ENCODE data around the gene SLC25A47.
A peak's percentile ranks its signal among the peaks of the same experiment; 100 is the strongest.
"Not testable (repeated sequence)": the region's sequence is repeated elsewhere in the genome, so short reads cannot be mapped to it uniquely, and the experiment has no call there.

The SLC25A47 gene

GRCh38 chr14:100328495-100329163 lies 5.5 kb downstream of the SLC25A47 start:
- DNase-seq: no peak

DNA sequence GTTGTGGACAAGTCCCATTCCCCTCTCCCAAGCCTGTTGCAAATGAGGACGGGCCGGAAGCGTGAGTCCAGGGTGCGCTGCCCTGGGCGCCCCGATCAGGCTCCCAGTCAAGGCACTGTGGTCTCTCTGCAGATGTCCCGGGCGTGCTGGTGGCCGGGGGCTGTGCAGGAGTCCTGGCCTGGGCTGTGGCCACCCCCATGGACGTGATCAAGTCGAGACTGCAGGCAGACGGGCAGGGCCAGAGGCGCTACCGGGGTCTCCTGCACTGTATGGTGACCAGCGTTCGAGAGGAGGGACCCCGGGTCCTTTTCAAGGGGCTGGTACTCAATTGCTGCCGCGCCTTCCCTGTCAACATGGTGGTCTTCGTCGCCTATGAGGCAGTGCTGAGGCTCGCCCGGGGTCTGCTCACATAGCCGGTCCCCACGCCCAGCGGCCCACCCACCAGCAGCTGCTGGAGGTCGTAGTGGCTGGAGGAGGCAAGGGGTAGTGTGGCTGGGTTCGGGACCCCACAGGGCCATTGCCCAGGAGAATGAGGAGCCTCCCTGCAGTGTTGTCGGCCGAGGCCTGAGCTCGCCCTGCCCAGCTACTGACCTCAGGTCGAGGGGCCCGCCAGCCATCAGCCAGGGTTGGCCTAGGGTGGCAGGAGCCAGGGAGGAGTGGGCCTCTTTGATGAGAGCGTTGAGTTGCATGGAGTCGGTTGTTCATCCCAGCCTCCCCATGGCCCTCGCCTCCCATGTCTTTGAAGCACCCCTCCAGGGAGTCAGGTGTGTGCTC lies 6.3 kb downstream of the SLC25A47 start:
- DNase-seq: no peak

DNA sequence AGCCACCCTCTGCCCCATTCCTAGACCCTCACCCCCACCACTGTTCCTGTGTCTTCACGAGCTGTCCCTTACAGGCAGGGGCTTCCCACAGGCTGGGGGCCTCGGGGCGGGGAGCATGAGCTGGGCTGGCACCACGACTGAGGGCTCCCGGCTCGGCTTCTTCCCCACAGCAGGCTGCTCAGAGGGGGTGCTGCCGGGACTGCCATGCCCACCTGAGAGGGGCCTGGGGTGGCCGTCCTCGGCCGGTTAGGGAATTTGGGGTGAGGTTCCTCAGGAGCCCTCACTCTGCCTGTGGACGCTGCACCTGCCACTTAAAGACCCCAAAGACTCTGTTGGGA lies 6.8 kb downstream of the SLC25A47 start:
- no peak for DNase-seq

- no peak for DNase-seq
Measured at GRCh38 chr14:100330388-100330931, 7.3 kb downstream of the SLC25A47 start.

GRCh38 chr14:100332071-100332639 lies 9.0 kb downstream of the SLC25A47 start:
- DNase-seq: no peak

- no peak for DNase-seq
Measured at GRCh38 chr14:100332797-100333196, 9.7 kb downstream of the SLC25A47 start.

- no peak for DNase-seq
Measured at GRCh38 chr14:100333311-100333710, 10.2 kb downstream of the SLC25A47 start.

DNA sequence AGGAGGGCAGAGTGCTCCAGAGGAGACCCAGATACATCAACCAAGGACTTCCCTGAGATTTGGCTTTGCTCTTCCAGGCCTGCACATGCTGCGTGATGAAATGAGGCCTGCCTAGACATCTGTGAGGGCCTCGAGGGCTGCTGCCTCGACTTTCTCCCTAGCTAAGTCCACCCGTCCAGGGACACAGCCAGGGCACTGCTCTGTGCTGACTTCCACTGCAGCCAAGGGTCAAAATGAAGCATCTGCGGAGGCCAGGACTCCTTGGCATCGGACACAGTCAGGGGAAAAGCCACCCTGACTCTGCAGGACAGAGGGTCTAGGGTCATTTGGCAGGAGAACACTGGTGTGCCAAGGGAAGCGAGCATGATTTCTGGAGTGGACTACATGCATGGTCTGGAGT lies 10.7 kb downstream of the SLC25A47 start:
- no peak for DNase-seq

DNA sequence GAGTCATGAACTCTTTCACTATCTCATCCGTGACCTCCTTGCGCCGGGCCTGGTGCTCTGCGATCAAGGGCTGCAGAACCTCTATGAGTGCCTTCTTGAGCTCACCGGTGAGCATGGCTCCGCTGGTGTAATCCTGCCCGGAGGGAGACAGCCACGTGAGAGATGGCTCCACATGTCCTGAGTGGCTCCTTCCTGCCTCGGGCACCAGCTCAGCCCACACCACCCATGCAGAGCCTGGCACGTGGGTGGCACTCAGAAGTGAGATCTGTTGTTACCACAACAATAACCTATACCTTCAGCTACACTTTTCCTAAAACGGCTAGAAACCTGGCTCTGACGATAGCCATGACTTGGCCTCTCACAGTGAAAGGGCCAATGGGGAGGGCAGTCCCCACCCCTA lies 11.8 kb downstream of the SLC25A47 start:
- no peak for DNase-seq

GRCh38 chr14:100336618-100337530 lies 13.7 kb downstream of the SLC25A47 start:
- peak; percentile 14 for DNase-seq

DNA sequence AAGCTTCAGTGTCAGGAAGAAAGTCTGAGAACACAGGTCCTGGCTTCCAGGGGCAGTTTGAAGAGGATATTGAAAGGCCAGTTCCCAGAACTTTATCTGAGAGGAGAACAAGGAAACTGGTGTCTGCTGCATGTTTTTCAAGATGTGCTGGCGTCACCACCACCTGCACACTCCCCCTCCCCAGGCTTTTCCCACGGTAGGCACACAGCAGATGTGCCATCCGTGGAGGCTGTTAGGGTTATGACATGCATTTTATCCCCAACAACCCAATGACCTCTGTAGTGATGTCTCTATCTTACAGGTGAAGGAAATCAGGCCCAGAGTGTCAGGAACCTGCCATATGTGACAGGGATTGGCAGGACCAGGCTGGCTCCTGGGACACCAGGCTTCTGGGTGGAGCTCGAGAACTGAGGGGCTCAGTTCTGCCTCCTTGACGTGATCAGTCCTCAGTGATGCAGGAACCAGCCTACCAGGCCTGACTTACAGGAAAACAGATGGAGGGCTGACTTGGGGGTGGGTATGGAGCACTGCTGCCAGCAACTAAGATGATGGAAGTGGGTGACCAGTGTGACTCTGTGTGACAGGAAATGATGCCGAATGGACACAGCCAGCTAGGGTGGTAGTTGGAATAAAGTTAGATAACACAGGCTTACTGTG lies 16.8 kb downstream of the SLC25A47 start:
- no peak for DNase-seq

GRCh38 chr14:100340423-100340813 lies 17.3 kb downstream of the SLC25A47 start:
- DNase-seq: no peak

DNA sequence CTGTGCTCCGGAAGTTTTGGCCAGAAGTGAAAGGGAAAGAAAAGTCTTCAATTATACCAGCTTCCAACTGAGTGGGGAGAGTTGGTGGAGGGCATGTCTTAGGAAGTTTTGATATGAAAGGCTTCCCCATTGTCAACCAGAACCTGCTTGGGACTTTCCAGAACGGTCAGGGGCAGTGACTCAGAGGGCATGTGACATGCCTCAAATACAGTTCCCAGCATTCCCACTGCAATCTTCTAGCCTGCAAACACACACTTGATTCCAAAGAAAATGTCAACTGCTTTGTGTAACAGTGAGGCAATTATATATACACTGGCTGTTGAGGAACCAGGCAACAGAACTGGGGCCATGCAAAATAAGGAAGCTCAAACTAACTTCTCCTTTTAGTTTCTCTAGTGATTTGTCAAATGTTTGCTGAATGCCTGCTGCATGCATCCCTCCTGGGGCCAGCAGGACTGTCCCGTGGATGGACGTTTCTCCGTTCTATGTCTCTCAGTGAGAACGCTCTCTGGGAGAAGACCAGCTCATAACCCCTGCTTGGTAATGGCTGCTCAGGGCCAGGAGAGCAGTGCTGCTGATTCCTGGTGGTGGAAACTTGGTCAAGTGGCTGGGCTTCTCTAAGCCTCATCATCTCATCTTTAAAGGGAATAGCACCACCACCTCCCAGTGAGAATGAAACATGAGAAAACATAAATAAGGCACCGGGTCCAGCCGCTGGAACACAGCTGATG lies 18.3 kb downstream of the SLC25A47 start:
- DNase-seq: no peak

GRCh38 chr14:100342195-100342594 lies 19.1 kb downstream of the SLC25A47 start:
- DNase-seq: no peak

- not testable (repeated sequence) for DNase-seq
Measured at GRCh38 chr14:100342826-100343225, 19.7 kb downstream of the SLC25A47 start.

GRCh38 chr14:100344657-100345056 lies 21.5 kb downstream of the SLC25A47 start:
- DNase-seq: not testable (repeated sequence)

GRCh38 chr14:100345711-100346110 lies 22.6 kb downstream of the SLC25A47 start:
- no peak for DNase-seq

GRCh38 chr14:100346306-100347091 lies 23.4 kb downstream of the SLC25A47 start:
- DNase-seq: no peak

DNA sequence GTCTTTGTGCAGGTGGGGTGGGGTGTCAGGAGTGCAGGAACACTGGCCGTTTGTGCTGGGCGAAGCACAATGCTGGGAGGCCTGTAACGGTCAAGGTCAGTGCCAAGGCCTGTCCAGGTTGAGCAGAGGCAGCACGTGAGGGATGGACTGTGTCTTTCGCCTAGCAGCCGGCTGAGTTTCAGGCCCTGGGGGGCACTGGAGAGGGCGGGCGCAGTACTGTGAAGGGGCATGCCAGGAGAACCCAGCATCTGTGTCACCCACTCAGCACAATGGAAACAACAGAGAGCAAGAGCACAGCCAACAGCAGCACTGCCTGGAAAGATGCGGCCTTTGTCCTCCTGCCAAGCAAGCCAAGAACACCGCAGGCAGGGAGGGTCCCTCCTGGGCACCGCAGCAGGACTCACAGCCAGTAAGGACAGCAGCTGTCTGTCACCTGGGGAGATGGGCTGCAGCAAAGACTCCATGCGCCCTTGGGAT lies 25.2 kb downstream of the SLC25A47 start:
- DNase-seq: no peak

Measured in activated CD4-positive, CD25-positive, alpha-beta regulatory T cell treated with anti-CD3 and anti-CD28 coated beads, Interleukin-2, amount 50 U/mL, for 72 hours (primary cell).